Upper lobe of left lung (tissue), 4 donors: ENCODE results near the gene THNSL1.
"Not testable (repeated sequence)": the region's sequence is repeated elsewhere in the genome, so short reads cannot be mapped to it uniquely, and the experiment has no call there.

Source experiments
- POLR2A ChIP-seq, 4 donors: fragments of 450-650 bp; IDR thresholded peaks; one replicate each; pipeline ENCODE4 v1.5.1; 2016 to 2017; ENCODE audit warnings: antibody characterized with exemption in 4 of 4, mild to moderate bottlenecking in 2 of 4
- POLR2AphosphoS5 ChIP-seq, 2 donors: sonication (generic); formaldehyde crosslinking; IDR thresholded peaks; one replicate each; pipeline ENCODE4 v1.5.1; 2017; ENCODE audit warnings: antibody characterized with exemption in 2 of 2
- TF ChIP-seq, protein P1 (sequence below), 6 experiments: fragments of 450-650 bp in 4 of 6; fragments of 200-600 bp in 2 of 6; sonication (generic) in 2 of 6; IDR thresholded peaks; one replicate each; pipeline ENCODE4 v1.5.1; 2016 to 2019; ENCODE audit warnings: antibody characterized with exemption in 6 of 6

DNA sequence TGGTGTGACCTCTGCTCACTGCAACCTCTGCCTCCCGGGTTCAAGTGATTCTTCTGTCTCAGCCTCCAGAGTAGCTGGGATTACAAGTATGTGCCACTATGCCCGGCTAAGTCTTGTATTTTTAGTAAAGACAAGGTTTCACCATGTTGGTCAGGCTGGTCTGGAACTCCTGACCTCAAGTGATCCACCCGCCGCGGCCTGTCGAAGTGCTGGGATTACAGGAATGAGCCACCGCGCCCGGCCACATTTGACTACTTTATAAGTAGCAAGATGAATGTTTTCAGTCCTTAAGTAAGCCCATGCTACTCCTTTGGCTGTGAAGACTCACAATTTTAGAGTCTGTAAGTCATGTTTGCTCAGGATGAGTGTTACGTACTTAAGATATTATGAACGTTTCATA lies 47.5 kb upstream of the THNSL1 start:
- TF ChIP-seq POLR2A, POLR2AphosphoS5 (IDR thresholded peaks at IDR 0.05): not testable (repeated sequence)
- TF ChIP-seq, protein P1, sequence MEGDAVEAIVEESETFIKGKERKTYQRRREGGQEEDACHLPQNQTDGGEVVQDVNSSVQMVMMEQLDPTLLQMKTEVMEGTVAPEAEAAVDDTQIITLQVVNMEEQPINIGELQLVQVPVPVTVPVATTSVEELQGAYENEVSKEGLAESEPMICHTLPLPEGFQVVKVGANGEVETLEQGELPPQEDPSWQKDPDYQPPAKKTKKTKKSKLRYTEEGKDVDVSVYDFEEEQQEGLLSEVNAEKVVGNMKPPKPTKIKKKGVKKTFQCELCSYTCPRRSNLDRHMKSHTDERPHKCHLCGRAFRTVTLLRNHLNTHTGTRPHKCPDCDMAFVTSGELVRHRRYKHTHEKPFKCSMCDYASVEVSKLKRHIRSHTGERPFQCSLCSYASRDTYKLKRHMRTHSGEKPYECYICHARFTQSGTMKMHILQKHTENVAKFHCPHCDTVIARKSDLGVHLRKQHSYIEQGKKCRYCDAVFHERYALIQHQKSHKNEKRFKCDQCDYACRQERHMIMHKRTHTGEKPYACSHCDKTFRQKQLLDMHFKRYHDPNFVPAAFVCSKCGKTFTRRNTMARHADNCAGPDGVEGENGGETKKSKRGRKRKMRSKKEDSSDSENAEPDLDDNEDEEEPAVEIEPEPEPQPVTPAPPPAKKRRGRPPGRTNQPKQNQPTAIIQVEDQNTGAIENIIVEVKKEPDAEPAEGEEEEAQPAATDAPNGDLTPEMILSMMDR (IDR thresholded peaks at IDR 0.05) = not testable (repeated sequence)
